CD4-positive, alpha-beta T cell treated with Interleukin-4 for 1 hour (primary cell): ENCODE data around the gene SHROOM4.
A peak's percentile ranks its signal among the peaks of the same experiment; 100 is the strongest.

Experiments
- DNase-seq, 2 donors: peaks; one replicate each; pipeline ENCODE4 v3.0.0-alpha.2; 2020 to 2022

SHROOM4 gene

GRCh38 chrX:50609796-50610195, 204.2 kb downstream of the SHROOM4 start:
- DNase-seq = no peak

GRCh38 chrX:50606300-50606950, 207.6 kb downstream of the SHROOM4 start:
- DNase-seq = no peak

GRCh38 chrX:50596056-50596455, 217.9 kb downstream of the SHROOM4 start:
- DNase-seq = no peak

- no peak for DNase-seq
These were observed 219.2 kb downstream of the SHROOM4 start for GRCh38 chrX:50594788-50595187.

- DNase-seq = no peak
These were observed 227.0 kb downstream of the SHROOM4 start for GRCh38 chrX:50586980-50587379.

- no peak for DNase-seq
These were observed 227.6 kb downstream of the SHROOM4 start for GRCh38 chrX:50586407-50586806.

GRCh38 chrX:50581405-50581804, 232.6 kb downstream of the SHROOM4 start:
- no peak for DNase-seq

- DNase-seq = peak; percentile 28 to 47
These were observed 234.0 kb downstream of the SHROOM4 start for GRCh38 chrX:50579955-50580354.

- DNase-seq = no peak
These were observed 236.7 kb downstream of the SHROOM4 start for GRCh38 chrX:50577326-50577725.

GRCh38 chrX:50567636-50568035, 246.4 kb downstream of the SHROOM4 start:
- no peak for DNase-seq

- DNase-seq = no peak
These were observed 248.3 kb downstream of the SHROOM4 start for GRCh38 chrX:50565718-50566117.
